Upper lobe of left lung (tissue), 6 donors: ENCODE data around the gene TP53I13. TPM values are rescaled to one million over a fixed set of nuclear protein-coding genes. Genes with fewer than 3 reads are reported as not detected.

Experiments
- ATAC-seq, 2 donors: fragments of 200-7000 bp; cut with Tn5 transposase; one replicate each; pipeline ENCODE4 v1.9.1; 2022; ENCODE audit warnings: mild to moderate bottlenecking in 2 of 2, moderate library complexity in 2 of 2; ENCODE audit not compliant: low FRiP score in 2 of 2
- DNase-seq, 2 donors: peaks; one replicate each; pipeline ENCODE4 v3.0.0-alpha.2; 2019 to 2020
- H3K27ac ChIP-seq, 4 donors: fragments of 200-600 bp; sonication (generic); one replicate each; pipeline ENCODE4 v1.5.1; 2016 to 2019
- H3K27me3 ChIP-seq, 4 donors: fragments of 200-600 bp; sonication (generic); one replicate each; pipeline ENCODE4 v1.5.1; 2017 to 2019
- H3K36me3 ChIP-seq, 4 donors: fragments of 200-600 bp; sonication (generic); one replicate each; pipeline ENCODE4 v1.5.1; 2016 to 2019
- H3K4me1 ChIP-seq, 4 donors: fragments of 200-600 bp; sonication (generic); one replicate each; pipeline ENCODE4 v1.5.1; 2018 to 2019
- H3K4me3 ChIP-seq, 4 donors: fragments of 200-600 bp; sonication (generic); one replicate each; pipeline ENCODE4 v1.5.1; 2017 to 2019; ENCODE audit warnings: mild to moderate bottlenecking in 2 of 4, moderate library complexity in 1 of 4
- H3K9me3 ChIP-seq, 4 donors: fragments of 200-600 bp; sonication (generic); one replicate each; pipeline ENCODE4 v1.5.1; 2018 to 2019
- EP300 ChIP-seq, 4 donors: sonication (generic); formaldehyde crosslinking; IDR thresholded peaks; one replicate each; pipeline ENCODE4 v1.5.1; 2017; ENCODE audit warnings: antibody characterized with exemption in 4 of 4, control low read depth in 2 of 4
- POLR2A ChIP-seq, 4 donors: fragments of 450-650 bp; IDR thresholded peaks; one replicate each; pipeline ENCODE4 v1.5.1; 2016 to 2017; ENCODE audit warnings: antibody characterized with exemption in 4 of 4, mild to moderate bottlenecking in 2 of 4
- POLR2AphosphoS5 ChIP-seq, 2 donors: sonication (generic); formaldehyde crosslinking; IDR thresholded peaks; one replicate each; pipeline ENCODE4 v1.5.1; 2017; ENCODE audit warnings: antibody characterized with exemption in 2 of 2
- WGBS, 2 donors: methylation state at CpG; one replicate each; pipeline ENCODE4 v1.1.5; 2017 to 2018; 5-methylcytosine and 5-hydroxymethylcytosine counted together
- total RNA-seq, 6 donors: library from RNA; depleted of rRNA in 4 of 6; stranded (reverse); fragments of >200 nt in 4 of 6; gene quantifications; one replicate each; pipeline versions ENCODE4 v1.1.0 to v1.2.1, GENCODE V29; 2016 to 2021
- TF ChIP-seq, protein P1 (sequence below), 6 experiments: fragments of 450-650 bp in 4 of 6; fragments of 200-600 bp in 2 of 6; sonication (generic) in 2 of 6; IDR thresholded peaks; one replicate each; pipeline ENCODE4 v1.5.1; 2016 to 2019; ENCODE audit warnings: antibody characterized with exemption in 6 of 6
- donor health status: DM: no; HTN: no; CAD: no; lungs with moderate emphysema.
- donor health status: DM: no; HTN: yes; CAD: no; lungs with severe emphysema.

Gene TP53I13
- total RNA-seq, 6 donors from 2014 or later = 57.3 to 178 (median 75.4) TPM

DNA sequence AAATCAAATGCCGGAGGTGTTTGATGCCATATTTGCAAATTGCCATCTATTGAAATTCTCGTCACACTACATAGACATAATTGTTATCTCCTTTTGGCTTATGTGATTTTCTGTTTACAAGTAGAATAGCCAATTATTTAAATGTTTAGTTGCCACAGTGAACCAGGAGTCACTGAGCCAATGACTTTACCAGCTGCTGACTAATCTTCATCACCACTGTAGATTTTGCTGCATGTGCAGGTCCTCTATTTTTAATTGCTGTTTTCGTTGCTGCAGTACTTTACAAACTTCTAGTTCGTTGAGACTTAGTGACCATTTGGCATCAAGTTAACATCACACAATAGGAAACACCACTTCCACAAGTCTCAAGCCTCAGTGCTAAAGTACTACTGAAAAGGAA lies 24.4 kb upstream of the TP53I13 start:
- Histone ChIP-seq H3K9me3 (no peaks in the 10 kb centered on the region), H3K4me3 (no peak overlapping the region), H3K27me3 (no peaks in the 10 kb centered on the region), H3K4me1 (no peaks in the 10 kb centered on the region), H3K27ac (no peak overlapping the region), H3K36me3 (peaks cover 0 to 42% (median 32%) of the 10 kb centered on the region in 4 donors)
- WGBS, 2 donors = 82 to 92% methylated on average over 4 of the region's 4 CpGs
- no peak for ATAC-seq
- no peak for DNase-seq
- TF ChIP-seq POLR2A (IDR thresholded peaks at IDR 0.05) (no peak), POLR2AphosphoS5 (IDR thresholded peaks at IDR 0.05) (no peak), EP300 (IDR thresholded peaks at IDR 0.05) (no peak)
- TF ChIP-seq, protein P1, sequence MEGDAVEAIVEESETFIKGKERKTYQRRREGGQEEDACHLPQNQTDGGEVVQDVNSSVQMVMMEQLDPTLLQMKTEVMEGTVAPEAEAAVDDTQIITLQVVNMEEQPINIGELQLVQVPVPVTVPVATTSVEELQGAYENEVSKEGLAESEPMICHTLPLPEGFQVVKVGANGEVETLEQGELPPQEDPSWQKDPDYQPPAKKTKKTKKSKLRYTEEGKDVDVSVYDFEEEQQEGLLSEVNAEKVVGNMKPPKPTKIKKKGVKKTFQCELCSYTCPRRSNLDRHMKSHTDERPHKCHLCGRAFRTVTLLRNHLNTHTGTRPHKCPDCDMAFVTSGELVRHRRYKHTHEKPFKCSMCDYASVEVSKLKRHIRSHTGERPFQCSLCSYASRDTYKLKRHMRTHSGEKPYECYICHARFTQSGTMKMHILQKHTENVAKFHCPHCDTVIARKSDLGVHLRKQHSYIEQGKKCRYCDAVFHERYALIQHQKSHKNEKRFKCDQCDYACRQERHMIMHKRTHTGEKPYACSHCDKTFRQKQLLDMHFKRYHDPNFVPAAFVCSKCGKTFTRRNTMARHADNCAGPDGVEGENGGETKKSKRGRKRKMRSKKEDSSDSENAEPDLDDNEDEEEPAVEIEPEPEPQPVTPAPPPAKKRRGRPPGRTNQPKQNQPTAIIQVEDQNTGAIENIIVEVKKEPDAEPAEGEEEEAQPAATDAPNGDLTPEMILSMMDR (IDR thresholded peaks at IDR 0.05) = no peak

DNA sequence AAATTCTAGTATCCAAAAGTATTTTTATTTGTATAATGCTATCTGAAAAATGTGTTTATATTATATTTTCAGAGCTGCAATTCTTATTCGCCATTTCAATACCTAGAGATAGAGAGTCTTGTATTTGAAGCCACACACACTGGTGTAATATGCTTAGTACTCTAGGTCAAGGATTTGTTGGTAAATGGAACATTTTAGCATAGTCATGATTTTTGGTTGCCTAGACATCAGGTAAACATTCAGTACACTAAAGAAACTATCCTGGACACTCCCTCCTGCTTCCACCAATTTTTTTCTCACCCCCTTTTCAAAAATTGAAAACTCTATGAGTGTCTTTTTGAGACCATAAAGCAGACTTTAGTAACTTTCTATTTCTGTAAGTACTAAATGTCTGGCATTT lies 22.4 kb upstream of the TP53I13 start:
- WGBS, 2 donors = 84 to 93% methylated on average over 1 of the region's 1 CpG
- no peak for TF ChIP-seq POLR2AphosphoS5 (IDR thresholded peaks at IDR 0.05)
- TF ChIP-seq EP300 (IDR thresholded peaks at IDR 0.05) = no peak
- TF ChIP-seq, protein P1 (IDR thresholded peaks at IDR 0.05) = no peak
- no peak for TF ChIP-seq POLR2A (IDR thresholded peaks at IDR 0.05)
- Histone ChIP-seq H3K27me3 (no peaks in the 10 kb centered on the region), H3K4me3 (no peak overlapping the region), H3K9me3 (no peaks in the 10 kb centered on the region), H3K27ac (no peak overlapping the region), H3K4me1 (peaks cover 0 to 7% (median 4%) of the 10 kb centered on the region in 4 donors), H3K36me3 (peaks cover 0 to 32% (median 25%) of the 10 kb centered on the region in 4 donors)
- no peak for DNase-seq
- ATAC-seq = no peak

DNA sequence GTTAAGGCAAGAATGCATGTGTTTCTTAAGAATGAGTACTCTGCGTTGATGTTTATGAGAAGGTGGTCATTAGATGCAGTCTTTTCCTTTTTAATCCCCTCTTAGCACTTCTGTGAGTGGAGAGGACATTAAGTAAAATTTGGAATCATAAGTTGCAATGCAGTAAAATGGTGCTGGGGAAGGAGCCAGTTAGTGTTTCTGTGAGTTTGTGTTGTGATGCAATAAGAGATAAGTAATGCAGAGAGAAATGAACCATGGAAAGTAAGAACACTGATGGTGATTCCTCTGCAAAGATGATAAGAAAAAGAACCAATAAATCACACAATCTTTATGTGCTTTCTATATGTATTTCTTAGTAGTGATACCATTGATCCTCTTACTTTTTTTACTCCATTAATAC lies 21.7 kb upstream of the TP53I13 start:
- Histone ChIP-seq H3K27me3 (no peaks in the 10 kb centered on the region), H3K9me3 (no peaks in the 10 kb centered on the region), H3K36me3 (peaks cover 0 to 24% (median 21%) of the 10 kb centered on the region in 4 donors), H3K4me3 (no peak overlapping the region), H3K27ac (no peak overlapping the region), H3K4me1 (peaks cover 0 to 7% (median 4%) of the 10 kb centered on the region in 4 donors)
- no peak for ATAC-seq
- TF ChIP-seq EP300 (IDR thresholded peaks at IDR 0.05) (no peak), POLR2AphosphoS5 (IDR thresholded peaks at IDR 0.05) (no peak), POLR2A (IDR thresholded peaks at IDR 0.05) (no peak)
- TF ChIP-seq, protein P1 (IDR thresholded peaks at IDR 0.05) = no peak
- no peak for DNase-seq
- WGBS, 2 donors = 79 to 86% methylated on average over 1 of the region's 1 CpG

DNA sequence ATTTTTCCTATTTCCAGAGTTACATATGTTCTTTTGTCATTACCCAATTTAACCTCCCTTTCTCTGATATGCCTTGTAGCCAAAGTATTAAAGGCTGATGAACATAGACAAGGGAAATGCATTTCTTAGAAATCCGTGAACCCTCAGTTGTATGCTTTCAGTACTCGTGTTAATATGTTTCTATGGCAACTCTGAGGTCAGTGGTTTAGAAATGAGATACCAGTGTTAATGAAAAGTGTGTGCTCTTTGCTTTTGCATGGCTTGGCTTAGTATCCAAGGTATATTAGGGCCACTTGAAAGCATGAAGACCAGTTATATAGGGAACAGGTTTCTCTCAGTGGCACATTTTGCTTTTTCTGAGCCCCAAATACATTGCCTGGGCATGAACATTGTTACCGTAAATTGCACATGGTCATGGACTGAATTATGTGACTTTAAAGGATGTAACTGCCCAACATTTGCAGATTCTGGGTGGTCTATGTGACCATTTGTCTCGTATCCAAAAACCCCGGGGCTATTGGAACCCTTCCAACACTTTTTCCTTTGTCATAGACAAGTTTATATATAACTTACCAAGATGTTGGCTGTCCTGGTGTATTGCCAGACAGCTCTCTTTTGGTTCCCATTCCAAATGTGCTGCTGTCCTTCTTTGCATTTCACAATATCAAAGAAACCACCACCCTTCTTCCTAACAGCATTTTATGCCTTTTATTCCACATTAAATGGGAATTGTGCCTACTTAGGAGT lies 19.2 kb upstream of the TP53I13 start:
- Histone ChIP-seq H3K36me3 (peaks cover 0 to under 1% (median 0%) of the 10 kb centered on the region in 4 donors), H3K4me1 (peaks cover 0 to 7% (median 4%) of the 10 kb centered on the region in 4 donors), H3K27me3 (no peaks in the 10 kb centered on the region), H3K27ac (no peak overlapping the region), H3K4me3 (no peak overlapping the region), H3K9me3 (no peaks in the 10 kb centered on the region)
- ATAC-seq (no peak), DNase-seq (no peak)
- 31 to 42% methylated on average over 5 of the region's 5 CpGs for WGBS, 2 donors
- TF ChIP-seq EP300 (IDR thresholded peaks at IDR 0.05) = no peak
- no peak for TF ChIP-seq POLR2AphosphoS5 (IDR thresholded peaks at IDR 0.05)
- no peak for TF ChIP-seq POLR2A (IDR thresholded peaks at IDR 0.05)
- TF ChIP-seq, protein P1 (IDR thresholded peaks at IDR 0.05) = no peak

DNA sequence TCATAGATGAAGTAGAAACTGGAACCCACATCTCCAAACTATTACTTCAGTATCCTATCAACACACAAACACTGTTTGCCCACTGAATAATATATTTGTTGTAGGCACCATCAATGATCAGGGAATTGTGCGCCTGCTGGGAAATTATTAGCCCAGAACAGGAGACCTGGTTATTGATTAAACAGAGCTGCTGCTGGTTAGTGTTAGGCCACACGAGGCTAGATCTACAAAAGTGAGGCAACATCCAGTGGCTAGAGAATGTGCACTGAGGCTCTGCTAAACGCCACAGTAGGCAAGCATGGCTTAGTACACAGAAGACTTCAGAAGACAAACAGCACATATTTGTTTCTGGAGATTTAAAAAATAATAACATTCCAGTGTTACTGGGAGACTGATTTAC lies 12.7 kb upstream of the TP53I13 start:
- Histone ChIP-seq H3K9me3 (no peaks in the 10 kb centered on the region), H3K27me3 (no peaks in the 10 kb centered on the region), H3K27ac (no peak overlapping the region), H3K4me1 (peaks cover 0 to 4% (median 0%) of the 10 kb centered on the region in 4 donors), H3K4me3 (no peak overlapping the region), H3K36me3 (no peaks in the 10 kb centered on the region)
- WGBS, 2 donors = 71 to 79% methylated on average over 3 of the region's 3 CpGs
- ATAC-seq (no peak), DNase-seq (no peak)
- TF ChIP-seq EP300 (IDR thresholded peaks at IDR 0.05) = no peak
- TF ChIP-seq, protein P1 (IDR thresholded peaks at IDR 0.05) = no peak
- TF ChIP-seq POLR2AphosphoS5 (IDR thresholded peaks at IDR 0.05) = no peak
- no peak for TF ChIP-seq POLR2A (IDR thresholded peaks at IDR 0.05)
